GM12878 (cell line): ENCODE measurements around the gene MAB21L4. TPM values are rescaled to one million over a fixed set of nuclear protein-coding genes. Genes with fewer than 3 reads are reported as not detected.

Source experiments
- BCLAF1 ChIP-seq: fragments of 450-650 bp; IDR thresholded peaks from 2 replicates; pipeline ENCODE4 v1.6.1; 2017; ENCODE audit warnings: antibody characterized with exemption, mild to moderate bottlenecking, moderate library complexity
- CREM ChIP-seq: IDR thresholded peaks from 2 replicates; pipeline ENCODE4 v1.6.1; 2014; ENCODE audit warnings: antibody characterized with exemption, low read depth
- RELA ChIP-seq: fragments of 450-650 bp; IDR thresholded peaks from 2 replicates; pipeline ENCODE4 v1.8.0; 2014; ENCODE audit warnings: borderline replicate concordance; ENCODE audit not compliant: partially characterized antibody
- SRF ChIP-seq, 2 experiments: IDR thresholded peaks; 2 replicates each; pipeline ENCODE4 v1.6.1; 2011; ENCODE audit warnings: low read depth in 2 of 2, low read length in 2 of 2, mild to moderate bottlenecking in 1 of 2, moderate library complexity in 1 of 2
- YY1 ChIP-seq: IDR thresholded peaks from 2 replicates; pipeline ENCODE4 v1.6.1; 2011; ENCODE audit warnings: low read depth, mild to moderate bottlenecking, low read length
- ZNF217 ChIP-seq: fragments of 450-650 bp; IDR thresholded peaks from 2 replicates; pipeline ENCODE4 v1.6.1; 2017; ENCODE audit warnings: antibody characterized with exemption, mild to moderate bottlenecking
- polyA plus RNA-seq, 11 experiments: library from polyadenylated mRNA; depleted of rRNA in 4 of 11; unstranded in 6 of 11; stranded (reverse) in 5 of 11; fragments of >200 nt; fragmentation: Nextera tagmentation in 4 of 11; fragmentation: Illumina TruSeq in 1 of 11; extraction: Ambion mirVana in 4 of 11; extraction: Trizol in 1 of 11; gene quantifications; 1 replicate in 1 of 11; 2 replicates in 10 of 11; pipeline versions ENCODE4 v1.2.1 to v1.2.3, GENCODE V29; 2011 to 2016; ENCODE audit warnings: inconsistent platforms in 2 of 11, missing spikeins in 2 of 11, low read depth in 1 of 11
- total RNA-seq, 4 experiments: library from RNA; depleted of rRNA in 3 of 4; stranded (reverse); fragments of >200 nt in 3 of 4; fragmentation: Illumina TruSeq in 1 of 4; extraction: Trizol in 1 of 4; gene quantifications; 2 replicates each; pipeline versions ENCODE4 v1.2.1 to v1.2.3, GENCODE V29; 2013 to 2021
- TF ChIP-seq, protein P1 (sequence below): fragments of 450-650 bp; formaldehyde crosslinking; IDR thresholded peaks from 2 replicates; pipeline ENCODE4 v1.4.0; 2020; ENCODE audit warnings: mild to moderate bottlenecking, moderate library complexity
- TF ChIP-seq, protein P2 (sequence below): fragments of 450-650 bp; IDR thresholded peaks from 2 replicates; pipeline ENCODE4 v1.6.1; 2016; ENCODE audit warnings: mild to moderate bottlenecking

The MAB21L4 gene
- total and polyA plus RNA-seq, 10 of the 15 experiments (the other 5 are each of a cell fraction or from before 2014, with no cell fraction given): 0.03 TPM; not detected in 9

- TF ChIP-seq BCLAF1 (no peak), SRF (IDR thresholded peaks at IDR 0.05; ENCODE audit: low read depth in 2 of 2, low read length in 2 of 2) (no peak), YY1 (no peak), ZNF217 (no peak), CREM (no peak), RELA (no peak)
- TF ChIP-seq, protein P1, sequence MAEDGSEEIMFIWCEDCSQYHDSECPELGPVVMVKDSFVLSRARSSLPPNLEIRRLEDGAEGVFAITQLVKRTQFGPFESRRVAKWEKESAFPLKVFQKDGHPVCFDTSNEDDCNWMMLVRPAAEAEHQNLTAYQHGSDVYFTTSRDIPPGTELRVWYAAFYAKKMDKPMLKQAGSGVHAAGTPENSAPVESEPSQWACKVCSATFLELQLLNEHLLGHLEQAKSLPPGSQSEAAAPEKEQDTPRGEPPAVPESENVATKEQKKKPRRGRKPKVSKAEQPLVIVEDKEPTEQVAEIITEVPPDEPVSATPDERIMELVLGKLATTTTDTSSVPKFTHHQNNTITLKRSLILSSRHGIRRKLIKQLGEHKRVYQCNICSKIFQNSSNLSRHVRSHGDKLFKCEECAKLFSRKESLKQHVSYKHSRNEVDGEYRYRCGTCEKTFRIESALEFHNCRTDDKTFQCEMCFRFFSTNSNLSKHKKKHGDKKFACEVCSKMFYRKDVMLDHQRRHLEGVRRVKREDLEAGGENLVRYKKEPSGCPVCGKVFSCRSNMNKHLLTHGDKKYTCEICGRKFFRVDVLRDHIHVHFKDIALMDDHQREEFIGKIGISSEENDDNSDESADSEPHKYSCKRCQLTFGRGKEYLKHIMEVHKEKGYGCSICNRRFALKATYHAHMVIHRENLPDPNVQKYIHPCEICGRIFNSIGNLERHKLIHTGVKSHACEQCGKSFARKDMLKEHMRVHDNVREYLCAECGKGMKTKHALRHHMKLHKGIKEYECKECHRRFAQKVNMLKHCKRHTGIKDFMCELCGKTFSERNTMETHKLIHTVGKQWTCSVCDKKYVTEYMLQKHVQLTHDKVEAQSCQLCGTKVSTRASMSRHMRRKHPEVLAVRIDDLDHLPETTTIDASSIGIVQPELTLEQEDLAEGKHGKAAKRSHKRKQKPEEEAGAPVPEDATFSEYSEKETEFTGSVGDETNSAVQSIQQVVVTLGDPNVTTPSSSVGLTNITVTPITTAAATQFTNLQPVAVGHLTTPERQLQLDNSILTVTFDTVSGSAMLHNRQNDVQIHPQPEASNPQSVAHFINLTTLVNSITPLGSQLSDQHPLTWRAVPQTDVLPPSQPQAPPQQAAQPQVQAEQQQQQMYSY (CRISPR knock-in tag): no peak
- TF ChIP-seq, protein P2, sequence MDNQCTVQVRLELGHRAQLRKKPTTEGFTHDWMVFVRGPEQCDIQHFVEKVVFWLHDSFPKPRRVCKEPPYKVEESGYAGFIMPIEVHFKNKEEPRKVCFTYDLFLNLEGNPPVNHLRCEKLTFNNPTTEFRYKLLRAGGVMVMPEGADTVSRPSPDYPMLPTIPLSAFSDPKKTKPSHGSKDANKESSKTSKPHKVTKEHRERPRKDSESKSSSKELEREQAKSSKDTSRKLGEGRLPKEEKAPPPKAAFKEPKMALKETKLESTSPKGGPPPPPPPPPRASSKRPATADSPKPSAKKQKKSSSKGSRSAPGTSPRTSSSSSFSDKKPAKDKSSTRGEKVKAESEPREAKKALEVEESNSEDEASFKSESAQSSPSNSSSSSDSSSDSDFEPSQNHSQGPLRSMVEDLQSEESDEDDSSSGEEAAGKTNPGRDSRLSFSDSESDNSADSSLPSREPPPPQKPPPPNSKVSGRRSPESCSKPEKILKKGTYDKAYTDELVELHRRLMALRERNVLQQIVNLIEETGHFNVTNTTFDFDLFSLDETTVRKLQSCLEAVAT: no peak
Measured at GRCh38 chr2:240900141-240900860, 4.3 kb upstream of the MAB21L4 start (continued).
